ENCODE measurements around the gene AQP12B. TPM values are rescaled to one million over a fixed set of nuclear protein-coding genes. Genes with fewer than 3 reads are reported as not detected.

The AQP12B gene
- total RNA-seq, 1 donor from 2014 or later = not detected

DNA sequence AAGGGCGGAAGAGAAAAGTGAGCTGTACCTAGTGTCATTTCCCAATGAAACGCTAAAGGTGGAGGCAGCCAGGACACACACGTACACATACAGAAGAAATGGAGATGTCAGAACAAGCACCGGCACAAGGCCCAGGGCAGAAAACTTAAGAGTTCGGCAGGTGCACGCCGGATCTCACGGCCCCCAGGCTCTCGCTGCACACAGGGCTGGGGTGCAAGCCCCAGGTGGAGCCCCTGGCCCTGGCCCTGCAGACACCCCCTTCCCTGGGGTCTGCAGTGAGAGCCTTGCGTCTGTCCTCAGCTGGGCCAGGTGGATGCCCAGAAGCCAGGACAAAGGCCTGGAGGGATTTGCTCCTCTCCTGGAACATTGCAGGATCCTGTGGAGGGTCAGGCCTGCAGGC lies 45.7 kb upstream of the AQP12B start:
- no peak for DNase-seq
- Histone ChIP-seq H3K27me3 (ENCODE audit: low read depth) (peaks cover 57% of the 10 kb centered on the region), H3K27ac (replicated peaks) (no peak overlapping the region), H3K4me3 (no peak overlapping the region), H3K4me1 (no peaks in the 10 kb centered on the region), H3K36me3 (no peaks in the 10 kb centered on the region), H3K9me3 (replicated peaks) (no peaks in the 10 kb centered on the region)
- intact Hi-C loops (cut with micrococcal nuclease) = no loop called here
- TF ChIP-seq, protein P1, sequence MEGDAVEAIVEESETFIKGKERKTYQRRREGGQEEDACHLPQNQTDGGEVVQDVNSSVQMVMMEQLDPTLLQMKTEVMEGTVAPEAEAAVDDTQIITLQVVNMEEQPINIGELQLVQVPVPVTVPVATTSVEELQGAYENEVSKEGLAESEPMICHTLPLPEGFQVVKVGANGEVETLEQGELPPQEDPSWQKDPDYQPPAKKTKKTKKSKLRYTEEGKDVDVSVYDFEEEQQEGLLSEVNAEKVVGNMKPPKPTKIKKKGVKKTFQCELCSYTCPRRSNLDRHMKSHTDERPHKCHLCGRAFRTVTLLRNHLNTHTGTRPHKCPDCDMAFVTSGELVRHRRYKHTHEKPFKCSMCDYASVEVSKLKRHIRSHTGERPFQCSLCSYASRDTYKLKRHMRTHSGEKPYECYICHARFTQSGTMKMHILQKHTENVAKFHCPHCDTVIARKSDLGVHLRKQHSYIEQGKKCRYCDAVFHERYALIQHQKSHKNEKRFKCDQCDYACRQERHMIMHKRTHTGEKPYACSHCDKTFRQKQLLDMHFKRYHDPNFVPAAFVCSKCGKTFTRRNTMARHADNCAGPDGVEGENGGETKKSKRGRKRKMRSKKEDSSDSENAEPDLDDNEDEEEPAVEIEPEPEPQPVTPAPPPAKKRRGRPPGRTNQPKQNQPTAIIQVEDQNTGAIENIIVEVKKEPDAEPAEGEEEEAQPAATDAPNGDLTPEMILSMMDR (IDR thresholded peaks at IDR 0.05; ENCODE audit: borderline replicate concordance) = no peak

DNA sequence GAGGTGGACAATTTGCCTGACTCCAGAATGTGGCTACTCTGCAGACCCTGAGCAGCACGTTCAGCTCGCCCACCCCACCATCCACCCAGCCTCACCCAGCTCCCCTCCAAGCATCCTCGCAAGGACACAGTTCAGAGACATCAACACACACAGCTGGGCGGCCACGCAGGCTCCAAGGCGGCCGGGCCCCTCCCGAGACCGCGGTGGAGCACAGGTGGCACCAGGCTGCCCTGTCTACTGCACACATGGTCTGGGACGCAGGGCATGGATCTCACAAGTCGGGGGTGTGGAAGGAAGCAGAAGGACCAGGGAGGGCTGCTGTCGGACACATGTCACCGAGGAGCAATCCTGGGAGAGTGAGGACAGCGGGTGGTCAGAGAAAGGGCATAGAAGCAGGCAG lies 45.2 kb upstream of the AQP12B start:
- peaks cover 58% of the 10 kb centered on the region for H3K27me3 ChIP-seq (ENCODE audit: low read depth)
- H3K4me1 ChIP-seq = no peaks in the 10 kb centered on the region
- no peak for DNase-seq
- H3K27ac ChIP-seq (replicated peaks) = no peak overlapping the region
- H3K9me3 ChIP-seq (replicated peaks) = no peaks in the 10 kb centered on the region
- H3K36me3 ChIP-seq = no peaks in the 10 kb centered on the region
- TF ChIP-seq, protein P1 (IDR thresholded peaks at IDR 0.05; ENCODE audit: borderline replicate concordance) = no peak
- intact Hi-C loops (cut with micrococcal nuclease) = no loop called here
- no peak overlapping the region for H3K4me3 ChIP-seq

DNA sequence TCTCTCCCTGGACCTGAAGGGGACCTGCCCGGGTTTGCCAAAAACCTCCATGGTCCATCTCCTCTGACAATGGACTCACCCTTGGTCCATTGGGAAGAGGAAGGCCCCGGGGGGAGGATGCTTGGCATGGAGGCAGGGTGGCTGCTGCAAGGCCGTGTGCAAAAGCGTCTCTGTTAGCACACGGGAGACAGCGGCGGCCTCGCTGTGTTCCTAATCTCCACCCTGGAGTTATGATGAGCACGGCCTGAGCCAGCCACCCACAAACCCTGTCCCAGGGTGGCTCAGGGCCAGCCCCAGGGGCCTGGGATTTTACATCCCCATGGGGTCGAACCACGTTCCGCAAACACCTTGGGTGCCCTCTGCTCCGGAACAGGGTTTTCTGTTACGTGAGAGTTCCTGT lies 44.8 kb upstream of the AQP12B start:
- intact Hi-C loops (cut with micrococcal nuclease) = no loop called here

DNA sequence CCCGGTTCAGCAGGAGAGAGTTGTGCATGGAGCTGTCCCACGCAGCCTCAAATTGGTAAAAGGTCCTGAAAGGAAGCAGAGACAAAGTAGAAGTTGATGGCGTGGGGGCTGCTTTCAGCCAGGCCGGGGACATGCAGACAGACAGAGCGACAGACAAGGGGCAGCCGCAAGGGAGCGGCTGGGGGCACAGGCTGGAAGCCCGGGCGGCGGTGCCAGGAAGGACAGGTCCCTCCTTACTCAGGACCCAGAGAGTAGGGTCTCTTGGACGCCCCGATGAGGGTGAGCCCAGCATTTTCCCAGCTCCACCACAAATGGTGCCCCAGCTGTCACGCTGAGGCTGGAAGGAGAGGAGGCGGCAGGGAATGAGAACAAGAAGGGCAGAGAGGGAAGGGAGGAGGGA lies 44.2 kb upstream of the AQP12B start:
- H3K4me3 ChIP-seq = no peak overlapping the region
- no peak overlapping the region for H3K27ac ChIP-seq (replicated peaks)
- no peaks in the 10 kb centered on the region for H3K36me3 ChIP-seq
- H3K9me3 ChIP-seq (replicated peaks) = no peaks in the 10 kb centered on the region
- intact Hi-C loops (cut with micrococcal nuclease) = no loop called here
- TF ChIP-seq, protein P1 (IDR thresholded peaks at IDR 0.05; ENCODE audit: borderline replicate concordance) = no peak
- no peak for DNase-seq
- peaks cover 68% of the 10 kb centered on the region for H3K27me3 ChIP-seq (ENCODE audit: low read depth)
- H3K4me1 ChIP-seq = no peaks in the 10 kb centered on the region

More for the DNA sequence above, 44.8 kb upstream of the AQP12B start:
- Histone ChIP-seq H3K27me3 (ENCODE audit: low read depth) (peaks cover 62% of the 10 kb centered on the region), H3K4me3 (no peak overlapping the region), H3K27ac (replicated peaks) (no peak overlapping the region), H3K36me3 (no peaks in the 10 kb centered on the region), H3K9me3 (replicated peaks) (no peaks in the 10 kb centered on the region), H3K4me1 (no peaks in the 10 kb centered on the region)
- no peak for DNase-seq
- TF ChIP-seq, protein P1 (IDR thresholded peaks at IDR 0.05; ENCODE audit: borderline replicate concordance) = no peak

DNA sequence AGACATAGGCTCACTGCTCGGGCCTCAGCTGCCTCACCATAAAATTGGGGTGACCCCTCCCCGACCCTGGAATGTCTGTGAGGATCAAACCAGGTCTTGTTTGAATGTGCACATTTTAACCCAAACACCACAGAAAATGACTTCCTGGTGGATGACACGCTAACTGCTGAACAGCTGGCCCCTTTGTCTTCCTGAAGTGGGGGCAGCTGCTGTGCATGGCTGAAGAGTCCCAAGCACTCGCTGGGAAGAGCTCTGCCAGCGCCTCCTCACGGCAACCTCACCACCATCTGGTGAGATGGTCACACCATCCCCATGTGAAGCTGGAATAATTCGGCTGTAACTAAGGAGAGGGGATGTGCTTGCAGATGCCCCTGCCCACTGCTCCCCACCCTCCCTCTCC lies 43.0 kb upstream of the AQP12B start:
- H3K9me3 ChIP-seq (replicated peaks) = no peaks in the 10 kb centered on the region
- intact Hi-C loops (cut with micrococcal nuclease) = no loop called here
- no peaks in the 10 kb centered on the region for H3K4me1 ChIP-seq
- H3K27me3 ChIP-seq (ENCODE audit: low read depth) = peaks cover 71% of the 10 kb centered on the region
- no peaks in the 10 kb centered on the region for H3K36me3 ChIP-seq
- no peak overlapping the region for H3K4me3 ChIP-seq
- DNase-seq = no peak
- H3K27ac ChIP-seq (replicated peaks) = no peak overlapping the region
- TF ChIP-seq, protein P1 (IDR thresholded peaks at IDR 0.05; ENCODE audit: borderline replicate concordance) = no peak

DNA sequence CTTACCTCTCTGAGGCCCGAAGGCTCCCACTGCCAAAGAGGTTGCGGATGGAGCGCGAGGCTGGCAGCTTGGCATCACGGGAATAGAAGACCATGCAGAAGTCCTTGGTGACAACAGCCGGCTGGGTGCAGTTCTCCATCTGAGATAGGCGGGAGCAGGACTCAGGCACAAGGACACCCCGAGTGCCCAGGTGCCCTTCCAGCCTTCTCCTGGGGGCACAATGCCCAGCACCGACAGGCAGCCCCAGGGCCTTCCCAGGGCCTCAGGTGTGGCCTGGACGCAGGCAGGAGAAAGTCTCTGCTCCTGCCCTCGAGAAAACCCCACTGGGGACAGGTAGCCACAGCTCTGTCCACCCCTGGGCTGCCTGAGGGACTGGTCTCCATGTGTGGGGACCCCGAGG lies 42.6 kb upstream of the AQP12B start:
- intact Hi-C loops (cut with micrococcal nuclease) = no loop called here
- no peak for DNase-seq
- Histone ChIP-seq H3K4me3 (no peak overlapping the region), H3K9me3 (replicated peaks) (no peaks in the 10 kb centered on the region), H3K27me3 (ENCODE audit: low read depth) (peaks cover 69% of the 10 kb centered on the region), H3K36me3 (no peaks in the 10 kb centered on the region), H3K4me1 (no peaks in the 10 kb centered on the region), H3K27ac (replicated peaks) (no peak overlapping the region)
- TF ChIP-seq, protein P1 (IDR thresholded peaks at IDR 0.05; ENCODE audit: borderline replicate concordance) = no peak

Measured in left ventricle myocardium inferior (tissue), 1 donor.